ENCODE measurements around the gene MYF5.

The MYF5 gene

DNA sequence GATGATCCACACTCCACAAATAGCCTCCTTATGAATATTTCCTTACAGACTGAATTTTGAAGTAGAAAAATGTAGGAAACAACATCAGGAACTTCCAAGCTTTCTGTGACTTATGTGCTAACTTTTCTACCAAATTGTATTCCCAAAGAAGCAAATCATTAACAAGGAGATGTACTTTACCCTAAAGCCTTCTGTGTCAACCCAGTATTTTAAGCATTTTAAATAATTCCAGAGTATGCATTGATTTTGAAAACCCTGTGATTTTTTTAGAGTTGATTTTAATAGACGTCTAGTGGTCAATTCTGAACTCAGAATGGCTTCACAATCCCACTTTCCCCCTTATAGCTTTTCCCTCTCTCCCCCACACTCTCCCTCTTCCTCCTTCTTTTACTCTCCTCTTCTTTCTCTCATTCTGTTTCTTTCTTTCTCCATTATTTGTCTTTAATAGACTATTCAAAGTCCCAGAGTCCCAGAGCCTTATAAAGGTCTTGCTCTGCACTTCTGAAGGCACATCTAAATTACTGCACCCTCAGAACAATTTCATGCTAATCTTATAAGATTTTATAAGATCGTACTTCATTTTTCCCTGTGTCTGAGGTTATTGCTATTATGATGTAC is 19.3 kb upstream of the MYF5 start:
- no peak for TF ChIP-seq TAF1 (IDR thresholded peaks at IDR 0.05; ENCODE audit: borderline replicate concordance, low read depth, low read length)
- no peak for TF ChIP-seq POLR2AphosphoS5 (IDR thresholded peaks at IDR 0.05; ENCODE audit: low read depth, low read length)
- no peak for TF ChIP-seq POLR2A (IDR thresholded peaks at IDR 0.05; ENCODE audit: low read depth, low read length)
- DNase-seq (ENCODE audit: insufficient read length) (no peak), FAIRE-seq (no peak)

DNA sequence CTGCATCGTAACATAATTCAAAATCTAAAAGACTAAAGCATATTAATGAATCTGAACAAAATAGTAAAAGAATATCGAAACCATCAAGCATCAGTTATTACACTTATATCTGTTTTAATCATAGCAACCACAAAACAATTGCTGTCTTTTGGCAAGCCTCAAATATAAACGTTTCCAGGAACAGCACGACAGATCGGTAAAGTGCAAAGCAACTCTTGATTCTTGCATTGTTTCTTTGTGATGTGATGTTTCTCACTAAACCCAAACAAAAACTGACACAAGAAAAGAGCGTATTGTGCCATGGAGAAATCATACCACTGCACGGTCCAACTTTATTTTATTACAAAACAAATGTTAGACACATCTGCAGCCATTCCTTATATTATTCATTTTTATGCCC is 18.5 kb upstream of the MYF5 start:
- FAIRE-seq = no peak
- TF ChIP-seq POLR2A (IDR thresholded peaks at IDR 0.05; ENCODE audit: low read depth, low read length) (no peak), TAF1 (IDR thresholded peaks at IDR 0.05; ENCODE audit: borderline replicate concordance, low read depth, low read length) (no peak), POLR2AphosphoS5 (IDR thresholded peaks at IDR 0.05; ENCODE audit: low read depth, low read length) (no peak)
- no peak for DNase-seq (ENCODE audit: insufficient read length)

DNA sequence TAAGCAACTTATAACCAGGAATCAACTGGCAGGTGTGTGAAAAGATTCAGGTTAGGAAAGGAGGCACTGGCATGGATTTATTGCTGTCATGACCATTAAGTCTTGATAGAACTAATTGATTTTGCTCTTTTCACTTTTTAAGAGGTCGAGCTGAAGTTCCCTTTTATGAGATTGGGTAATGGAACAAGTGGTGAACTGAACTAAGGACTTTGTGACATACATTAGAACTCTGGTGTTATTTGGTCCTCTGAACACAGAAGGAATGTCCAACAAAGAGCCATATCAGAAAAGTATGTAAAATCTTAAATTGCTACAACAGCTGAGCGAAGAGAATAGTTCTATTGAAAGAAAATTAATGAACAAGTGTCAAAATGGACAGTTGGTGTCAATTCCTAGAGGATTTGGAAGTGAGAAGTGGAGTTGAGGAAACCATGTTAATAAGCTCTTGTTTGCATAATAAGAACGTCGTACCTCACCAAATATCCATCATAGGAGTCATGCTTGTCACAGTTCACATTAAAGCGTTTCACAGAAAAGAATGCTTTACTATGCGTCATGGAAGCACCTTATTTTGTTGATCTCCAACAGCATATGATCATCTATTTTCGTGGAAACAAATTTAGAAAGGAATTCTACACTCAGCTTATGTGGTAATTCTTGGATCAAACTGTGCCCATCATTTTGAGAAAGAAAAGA is 17.7 kb upstream of the MYF5 start:
- no peak for DNase-seq (ENCODE audit: insufficient read length)
- FAIRE-seq = peak; percentile 84
- TF ChIP-seq TAF1 (IDR thresholded peaks at IDR 0.05; ENCODE audit: borderline replicate concordance, low read depth, low read length) (no peak), POLR2A (IDR thresholded peaks at IDR 0.05; ENCODE audit: low read depth, low read length) (no peak), POLR2AphosphoS5 (IDR thresholded peaks at IDR 0.05; ENCODE audit: low read depth, low read length) (no peak)

DNA sequence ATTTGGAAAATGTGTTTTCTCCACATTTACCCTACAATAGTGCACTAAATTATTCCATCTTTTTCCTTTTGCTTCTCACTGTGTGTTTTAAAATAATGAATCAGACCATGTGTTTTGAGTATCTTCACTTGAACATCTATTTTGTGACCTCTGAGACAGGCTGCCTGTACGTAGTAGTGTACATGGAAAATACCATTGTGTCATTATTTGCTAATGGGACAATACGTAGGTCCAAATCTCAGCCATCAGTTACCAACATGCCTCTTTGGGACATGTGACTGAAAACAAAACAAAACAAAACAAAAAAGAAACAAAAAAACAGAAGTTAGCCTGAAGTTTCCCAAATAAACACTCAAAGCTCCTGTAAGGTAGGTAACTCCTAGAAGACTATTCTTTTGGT is 16.4 kb upstream of the MYF5 start:
- no peak for TF ChIP-seq POLR2AphosphoS5 (IDR thresholded peaks at IDR 0.05; ENCODE audit: low read depth, low read length)
- TF ChIP-seq TAF1 (IDR thresholded peaks at IDR 0.05; ENCODE audit: borderline replicate concordance, low read depth, low read length) = no peak
- TF ChIP-seq POLR2A (IDR thresholded peaks at IDR 0.05; ENCODE audit: low read depth, low read length) = no peak
- DNase-seq (ENCODE audit: insufficient read length) (no peak), FAIRE-seq (peak; percentile 67)

- FAIRE-seq (peak; percentile 46), DNase-seq (ENCODE audit: insufficient read length) (no peak)
- TF ChIP-seq POLR2A (IDR thresholded peaks at IDR 0.05; ENCODE audit: low read depth, low read length) = no peak
- TF ChIP-seq POLR2AphosphoS5 (IDR thresholded peaks at IDR 0.05; ENCODE audit: low read depth, low read length) = no peak
- no peak for TF ChIP-seq TAF1 (IDR thresholded peaks at IDR 0.05; ENCODE audit: borderline replicate concordance, low read depth, low read length)
These were observed 15.3 kb upstream of the MYF5 start for GRCh38 chr12:80701388-80701787.

GRCh38 chr12:80702889-80703805 is 13.6 kb upstream of the MYF5 start:
- FAIRE-seq (peak; percentile 90), DNase-seq (ENCODE audit: insufficient read length) (no peak)

DNA sequence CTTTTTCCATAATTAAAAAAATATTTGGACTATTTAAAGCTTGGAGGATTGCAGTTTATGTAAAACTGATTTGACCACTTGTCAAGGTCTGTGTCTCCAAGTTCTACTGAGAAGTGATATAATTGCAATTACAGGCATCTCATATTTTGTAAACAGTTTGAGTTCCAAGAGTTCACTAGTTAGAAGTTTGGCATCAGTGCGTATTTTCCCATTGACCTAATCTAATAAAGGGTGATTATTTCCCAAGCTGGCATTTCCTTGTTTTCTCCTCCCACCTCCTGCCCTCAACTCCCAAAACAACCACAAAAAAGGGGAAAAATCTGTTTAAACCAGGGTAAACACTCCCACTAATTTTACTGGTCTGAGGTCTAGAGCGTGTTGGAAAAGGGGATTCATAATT is 12.3 kb upstream of the MYF5 start:
- DNase-seq (ENCODE audit: insufficient read length) (no peak), FAIRE-seq (no peak)
- TF ChIP-seq POLR2AphosphoS5 (IDR thresholded peaks at IDR 0.05; ENCODE audit: low read depth, low read length) = no peak
- no peak for TF ChIP-seq TAF1 (IDR thresholded peaks at IDR 0.05; ENCODE audit: borderline replicate concordance, low read depth, low read length)
- no peak for TF ChIP-seq POLR2A (IDR thresholded peaks at IDR 0.05; ENCODE audit: low read depth, low read length)

More at GRCh38 chr12:80702889-80703805, 13.6 kb upstream of the MYF5 start:
- no peak for TF ChIP-seq POLR2A (IDR thresholded peaks at IDR 0.05; ENCODE audit: low read depth, low read length)
- no peak for TF ChIP-seq TAF1 (IDR thresholded peaks at IDR 0.05; ENCODE audit: borderline replicate concordance, low read depth, low read length)
- TF ChIP-seq POLR2AphosphoS5 (IDR thresholded peaks at IDR 0.05; ENCODE audit: low read depth, low read length) = no peak

GRCh38 chr12:80707126-80707829 is 9.4 kb upstream of the MYF5 start, which contains the start of gene MYF6:
Gene MYF6, plus strand, starts transcription at chr12:80707634. Its CDS starts 86 bp downstream, at chr12:80707720.
- TF ChIP-seq POLR2A (IDR thresholded peaks at IDR 0.05; ENCODE audit: low read depth, low read length) (no peak), TAF1 (IDR thresholded peaks at IDR 0.05; ENCODE audit: borderline replicate concordance, low read depth, low read length) (no peak), POLR2AphosphoS5 (IDR thresholded peaks at IDR 0.05; ENCODE audit: low read depth, low read length) (no peak)
- FAIRE-seq (no peak), DNase-seq (ENCODE audit: insufficient read length) (no peak)

GRCh38 chr12:80707830-80708258 is 8.9 kb upstream of the MYF5 start:
- FAIRE-seq (no peak), DNase-seq (ENCODE audit: insufficient read length) (no peak)
- TF ChIP-seq TAF1 (IDR thresholded peaks at IDR 0.05; ENCODE audit: borderline replicate concordance, low read depth, low read length) (no peak), POLR2AphosphoS5 (IDR thresholded peaks at IDR 0.05; ENCODE audit: low read depth, low read length) (no peak), POLR2A (IDR thresholded peaks at IDR 0.05; ENCODE audit: low read depth, low read length) (no peak)

DNA sequence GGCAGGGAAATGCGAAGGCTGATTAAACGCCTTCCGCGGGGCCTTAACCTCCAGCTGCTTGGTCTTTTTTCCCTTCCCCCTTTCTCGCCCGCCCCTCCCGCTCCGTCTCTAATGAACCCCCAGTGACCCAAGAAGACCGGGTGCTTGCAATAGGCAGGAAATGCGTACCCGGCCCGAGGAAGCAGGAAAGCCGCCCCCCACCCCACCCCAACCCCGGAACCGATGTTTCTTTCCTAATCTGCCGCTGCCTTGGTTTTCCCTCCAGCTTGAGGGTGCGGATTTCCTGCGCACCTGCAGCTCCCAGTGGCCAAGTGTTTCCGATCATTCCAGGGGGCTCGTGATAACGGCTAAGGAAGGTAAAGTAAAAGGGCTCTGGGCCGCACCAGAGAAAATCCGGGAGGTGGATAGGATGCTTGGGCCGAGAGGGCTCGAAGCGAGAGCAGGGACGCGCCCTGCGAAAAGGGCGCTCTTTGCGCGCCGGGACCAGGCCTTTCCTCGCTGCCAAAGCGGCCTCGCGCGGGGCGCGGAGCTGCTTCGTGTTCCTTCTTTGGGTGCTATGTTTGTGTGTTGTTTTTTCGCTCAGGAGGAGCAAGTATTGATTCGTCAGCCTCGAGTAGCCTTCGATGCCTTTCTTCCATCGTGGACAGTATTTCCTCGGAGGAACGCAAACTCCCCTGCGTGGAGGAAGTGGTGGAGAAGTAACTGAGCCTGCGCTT is 8.3 kb upstream of the MYF5 start:
- DNase-seq (ENCODE audit: insufficient read length) (no peak), FAIRE-seq (peak; percentile 71)
- TF ChIP-seq TAF1 (IDR thresholded peaks at IDR 0.05; ENCODE audit: borderline replicate concordance, low read depth, low read length) = no peak
- TF ChIP-seq POLR2A (IDR thresholded peaks at IDR 0.05; ENCODE audit: low read depth, low read length) = no peak
- TF ChIP-seq POLR2AphosphoS5 (IDR thresholded peaks at IDR 0.05; ENCODE audit: low read depth, low read length) = no peak

All from GM12892 (cell line).